HepG2 (cell line): Measurements from ENCODE around the gene C11orf21. TPM values are rescaled to one million over a fixed set of nuclear protein-coding genes. Genes with fewer than 3 reads are reported as not detected.

Experiments
- ATAC-seq: fragments of 200-7000 bp; cut with Tn5 transposase; 3 replicates; pipeline ENCODE4 v1.9.1; 2020; ENCODE audit warnings: mild to moderate bottlenecking, moderate library complexity
- BruUV-seq: library from RNA; stranded (reverse); fragments of 400-500 nt; replicated peaks from 2 replicates; lab custom pipeline; 2021; lab: Mats Ljungman, UMichigan
- CTCF ChIA-PET: fragments of 300-600 bp; formaldehyde crosslinking; extraction: SDS; loops from one replicate; lab custom pipeline; 2021; ENCODE audit warnings: low total read pairs, inconsistent platforms, low intra/inter-chr PET ratio; lab: Yijun Ruan, JAX
- POLR2A ChIA-PET: fragments of 350-600 bp; sonication (Branson Sonifier 250); formaldehyde crosslinking; loops from one replicate; lab custom pipeline; 2020; ENCODE audit warnings: antibody characterized with exemption, inconsistent platforms; lab: Yijun Ruan, JAX
- DNase-seq: peaks from one replicate; pipeline ENCODE4 v3.0.0-alpha.2; 2015; ENCODE audit warnings: low spot score
- FAIRE-seq: peaks from 3 replicates; lab custom pipeline; 2011; peaks lifted over from hg19 to GRCh38; lab: Jason Lieb, UNC
- H2AFZ ChIP-seq: one replicate; pipeline ENCODE4 v1.6.1; 2011; ENCODE audit warnings: low read length, inconsistent platforms
- H3K27ac ChIP-seq: fragments of 300-600 bp; 3 replicates; pipeline ENCODE4 v1.8.0; 2011; ENCODE audit warnings: mixed run types, mild to moderate bottlenecking, mixed read lengths, low read length, inconsistent platforms; ENCODE audit not compliant: insufficient read depth; ENCODE audit errors: extremely low read length
- H3K27me3 ChIP-seq, 2 experiments: fragments of 200-600 bp in 1 of 2; 2 replicates in 1 of 2; 3 replicates in 1 of 2; pipeline versions ENCODE4 v1.6.0 to v1.8.0; 2011; ENCODE audit warnings: low read length in 2 of 2, mild to moderate bottlenecking in 2 of 2, moderate library complexity in 2 of 2, inconsistent platforms in 1 of 2; ENCODE audit not compliant: insufficient read depth in 2 of 2, control insufficient read depth in 1 of 2
- H3K36me3 ChIP-seq, 2 experiments: fragments of 200-600 bp in 1 of 2; replicated peaks in 1 of 2; 2 replicates in 1 of 2; 3 replicates in 1 of 2; pipeline versions ENCODE4 v1.5.1 to v1.8.0; 2011; ENCODE audit warnings: low read length in 2 of 2, inconsistent platforms in 1 of 2; ENCODE audit not compliant: insufficient read depth in 2 of 2, control insufficient read depth in 1 of 2
- H3K4me1 ChIP-seq: 2 replicates; pipeline ENCODE4 v1.5.1; 2012; ENCODE audit warnings: low read length, inconsistent platforms; ENCODE audit not compliant: insufficient read depth
- H3K4me2 ChIP-seq: 2 replicates; pipeline ENCODE4 v1.6.0; 2011; ENCODE audit warnings: low read depth, low read length, inconsistent platforms
- H3K4me3 ChIP-seq, 3 experiments: fragments of 200-600 bp in 1 of 3; sonication (generic), shearing (Covaris generic) in 1 of 3; replicated peaks in 1 of 3; 2 replicates each; pipeline ENCODE4 v1.5.1; 2011 to 2016; ENCODE audit warnings: low read length in 3 of 3, inconsistent platforms in 2 of 3, low read depth in 2 of 3, mild to moderate bottlenecking in 2 of 3, control low read depth in 1 of 3, mixed read lengths in 1 of 3; ENCODE audit not compliant: insufficient read depth in 1 of 3
- H3K79me2 ChIP-seq: one replicate; pipeline ENCODE4 v1.6.1; 2011; ENCODE audit warnings: low read length, inconsistent platforms; ENCODE audit not compliant: insufficient read depth
- H3K9ac ChIP-seq: 2 replicates; pipeline ENCODE4 v1.6.0; 2011; ENCODE audit warnings: mild to moderate bottlenecking, low read depth, low read length, inconsistent platforms; ENCODE audit not compliant: insufficient read depth
- H3K9me3 ChIP-seq: 2 replicates; pipeline ENCODE4 v1.5.1; 2012; ENCODE audit warnings: mild to moderate bottlenecking, low read length
- H4K20me1 ChIP-seq: 2 replicates; pipeline ENCODE4 v1.6.0; 2011; ENCODE audit warnings: inconsistent platforms, mild to moderate bottlenecking, low read length, moderate library complexity; ENCODE audit not compliant: insufficient read depth
- HNF1A ChIP-seq, 2 experiments: sonication (generic) in 1 of 2; formaldehyde crosslinking in 1 of 2; IDR thresholded peaks; 2 replicates each; pipeline versions ENCODE4 v1.4.0 to v1.6.1; 2016 to 2020; ENCODE audit warnings: borderline replicate concordance in 1 of 2, low read depth in 1 of 2, mild to moderate bottlenecking in 1 of 2, missing genetic modification reagents in 1 of 2
- HNRNPK ChIP-seq: fragments of 200-400 bp; formaldehyde crosslinking; IDR thresholded peaks from 2 replicates; pipeline ENCODE4 v1.6.1; 2018; ENCODE audit warnings: low read length, low read depth, moderate library complexity, mild to moderate bottlenecking; ENCODE audit not compliant: poor library complexity, severe bottlenecking
- MNT ChIP-seq: fragments of 450-650 bp; IDR thresholded peaks from 2 replicates; pipeline ENCODE4 v1.6.1; 2016
- MTERF4 ChIP-seq: sonication (generic); formaldehyde crosslinking; IDR thresholded peaks from 2 replicates; pipeline ENCODE4 v1.8.0; 2023; ENCODE audit warnings: mild to moderate bottlenecking, missing genetic modification reagents
- NRL ChIP-seq: sonication (generic); formaldehyde crosslinking; IDR thresholded peaks from 2 replicates; pipeline ENCODE4 v1.5.0; 2020; ENCODE audit warnings: missing genetic modification reagents, mild to moderate bottlenecking, moderate library complexity, borderline replicate concordance
- RBFOX2 ChIP-seq: fragments of 200-400 bp; formaldehyde crosslinking; IDR thresholded peaks from 2 replicates; pipeline ENCODE4 v1.6.1; 2017; ENCODE audit warnings: low read depth, mild to moderate bottlenecking, low read length
- THAP11 ChIP-seq: IDR thresholded peaks from 2 replicates; pipeline ENCODE4 v1.6.1; 2016; ENCODE audit warnings: missing biosample characterization, missing genetic modification reagents
- ZBTB3 ChIP-seq: sonication (generic); formaldehyde crosslinking; IDR thresholded peaks from 2 replicates; pipeline ENCODE4 v1.4.0; 2020; ENCODE audit warnings: low read depth, mild to moderate bottlenecking, moderate library complexity, missing genetic modification reagents, borderline replicate concordance
- ZNF619 ChIP-seq: sonication (generic); formaldehyde crosslinking; IDR thresholded peaks from 2 replicates; pipeline ENCODE4 v1.4.0; 2020; ENCODE audit warnings: mild to moderate bottlenecking, missing genetic modification reagents
- WGBS: methylation state at CpG from one replicate; pipeline ENCODE4 v1.1.6; 2017; ENCODE audit warnings: low lambda C conversion rate; 5-methylcytosine and 5-hydroxymethylcytosine counted together
- in situ Hi-C: cut with HindIII; loops from 2 replicates; pipeline ENCODE4 v1.10.0; 2017; ENCODE audit warnings: low pct_unique_long_range_greater_than_20kb; ENCODE audit not compliant: extremely low pct_ligation_motif_present
- intact Hi-C: fragments of 100-400 bp; cut with micrococcal nuclease; formaldehyde crosslinking; loops from one replicate; pipeline ENCODE4 v1.10.0; 2022; ENCODE audit not compliant: unreplicated experiment
- polyA plus RNA-seq, 8 experiments: library from polyadenylated mRNA; depleted of rRNA in 3 of 8; stranded (reverse) in 7 of 8; unstranded in 1 of 8; fragments of >200 nt; fragmentation: Illumina TruSeq in 4 of 8; extraction: Trizol in 4 of 8; gene quantifications; 2 replicates each; pipeline versions ENCODE4 v1.2.1 to v1.2.3, GENCODE V29; 2011 to 2016; ENCODE audit warnings: low read depth in 4 of 8, missing spikeins in 1 of 8, mixed read lengths in 1 of 8; ENCODE audit not compliant: insufficient read depth in 1 of 8
- total RNA-seq, 5 experiments: library from RNA; depleted of rRNA; stranded (reverse); fragments of >200 nt; fragmentation: Illumina TruSeq; extraction: Trizol; gene quantifications; 2 replicates each; pipeline ENCODE4 v1.2.3, GENCODE V29; 2016; ENCODE audit warnings: low read depth in 1 of 5
- TF ChIP-seq, protein P1 (sequence below): sonication (generic); formaldehyde crosslinking; conservative IDR thresholded peaks from 2 replicates; pipeline ENCODE4 v1.8.0; 2022; ENCODE audit warnings: low read depth, missing genetic modification reagents

C11orf21 gene
- total and polyA plus RNA-seq, 2 of the 13 experiments (the other 11 are each of a cell fraction or from before 2014, with no cell fraction given) = 0.08 TPM; not detected in 1

DNA sequence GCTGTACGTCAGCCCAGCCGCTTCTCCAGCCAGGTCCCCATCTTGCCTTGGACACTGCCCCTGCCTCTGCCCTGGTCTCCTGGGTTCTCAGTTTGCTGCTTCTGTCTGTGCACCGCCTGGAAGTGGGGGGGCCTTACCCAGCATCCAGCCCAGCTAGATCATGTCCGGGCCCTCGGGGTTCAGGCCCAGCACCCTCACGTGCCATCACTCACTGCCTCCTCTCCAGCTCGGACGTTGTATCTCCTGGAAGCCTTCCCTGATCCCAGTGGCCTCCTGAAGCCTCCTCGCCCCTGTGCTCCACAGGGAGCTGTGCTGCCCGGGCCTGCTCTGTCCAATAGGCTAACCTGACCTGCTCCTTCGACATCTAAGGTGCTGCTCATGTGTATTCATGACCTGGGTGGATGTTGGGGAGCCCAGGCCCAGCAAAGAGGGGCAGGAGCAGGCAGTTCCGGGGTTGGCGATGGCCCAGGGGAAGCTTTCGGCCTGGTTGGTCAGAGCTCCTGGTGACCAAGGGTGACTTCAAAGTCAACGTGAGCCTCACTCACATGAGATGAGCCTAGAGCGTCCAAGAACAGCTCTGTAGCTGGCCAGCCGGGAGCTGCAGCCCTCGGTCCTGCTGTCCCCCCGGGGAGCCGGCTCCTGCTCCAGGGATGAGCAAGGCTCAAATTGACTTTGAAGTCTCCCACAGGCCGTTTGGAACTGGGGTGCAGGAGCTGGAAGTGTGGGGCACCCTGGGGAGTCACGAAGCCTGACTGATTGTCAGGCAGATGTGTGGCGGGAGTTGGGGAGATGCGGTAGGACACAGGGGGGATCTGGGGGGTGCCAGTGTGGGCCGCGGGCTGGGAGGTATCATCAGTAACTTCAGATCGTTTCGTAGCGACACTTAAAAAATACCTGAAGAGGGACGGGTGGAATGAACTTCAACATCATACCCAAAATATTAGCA is 26.1 kb downstream of the C11orf21 start (continued):
- no peak for TF ChIP-seq ZNF619 (CRISPR knock-in tag)
- TF ChIP-seq NRL (CRISPR knock-in tag) = no peak

DNA sequence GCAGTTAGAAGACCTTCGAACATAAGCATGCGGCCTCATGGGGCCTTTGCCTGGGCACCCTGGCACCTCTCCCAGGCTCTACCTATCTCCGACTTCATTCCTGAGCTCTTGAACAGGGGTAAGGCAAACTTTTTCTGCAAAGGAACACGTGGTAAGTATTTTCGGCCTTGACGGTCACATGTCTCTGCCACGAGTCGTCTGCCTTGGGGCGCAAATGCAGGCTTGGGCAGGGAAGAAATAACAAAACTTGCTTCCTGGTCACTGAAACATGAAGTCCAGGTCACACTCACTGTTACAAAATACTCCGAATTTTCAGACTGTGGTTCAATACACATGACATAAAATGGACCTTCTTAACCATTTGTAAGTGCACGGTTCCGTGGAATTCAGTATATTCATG is 27.9 kb downstream of the C11orf21 start:
- no TSS peak for BruUV-seq
- no peak for ATAC-seq
- Histone ChIP-seq H3K4me1 (peaks cover 1% of the 10 kb centered on the region; the same call in 1 of the 2 replicates), H3K9me3 (no peaks in the 10 kb centered on the region), H3K27me3 (peaks cover 3 to 39% of the 10 kb centered on the region in 2 experiments), H2AFZ (no peak overlapping the region), H3K4me3 (no peak overlapping the region), H4K20me1 (no peaks in the 10 kb centered on the region), H3K79me2 (no peaks in the 10 kb centered on the region), H3K27ac (no peak overlapping the region), H3K9ac (no peak overlapping the region), H3K4me2 (no peak overlapping the region), H3K36me3 (no peaks in the 10 kb centered on the region)
- TF ChIP-seq THAP11 (CRISPR knock-in tag) (no peak), HNRNPK (no peak), ZBTB3 (CRISPR knock-in tag) (no peak), MTERF4 (CRISPR knock-in tag) (no peak), RBFOX2 (no peak), MNT (peak; percentile 86), HNF1A (IDR thresholded peaks at IDR 0.05; ENCODE audit: low read depth) (no peak), HNF1A (CRISPR knock-in tag; IDR thresholded peaks at IDR 0.05; ENCODE audit: borderline replicate concordance) (no peak)
- TF ChIP-seq, protein P1, sequence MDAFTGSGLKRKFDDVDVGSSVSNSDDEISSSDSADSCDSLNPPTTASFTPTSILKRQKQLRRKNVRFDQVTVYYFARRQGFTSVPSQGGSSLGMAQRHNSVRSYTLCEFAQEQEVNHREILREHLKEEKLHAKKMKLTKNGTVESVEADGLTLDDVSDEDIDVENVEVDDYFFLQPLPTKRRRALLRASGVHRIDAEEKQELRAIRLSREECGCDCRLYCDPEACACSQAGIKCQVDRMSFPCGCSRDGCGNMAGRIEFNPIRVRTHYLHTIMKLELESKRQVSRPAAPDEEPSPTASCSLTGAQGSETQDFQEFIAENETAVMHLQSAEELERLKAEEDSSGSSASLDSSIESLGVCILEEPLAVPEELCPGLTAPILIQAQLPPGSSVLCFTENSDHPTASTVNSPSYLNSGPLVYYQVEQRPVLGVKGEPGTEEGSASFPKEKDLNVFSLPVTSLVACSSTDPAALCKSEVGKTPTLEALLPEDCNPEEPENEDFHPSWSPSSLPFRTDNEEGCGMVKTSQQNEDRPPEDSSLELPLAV (CRISPR knock-in tag) = no peak
- intact Hi-C loops (no loop called here), in situ Hi-C loops (no loop called here)
- ChIA-PET CTCF (no interaction called here), POLR2A (no interaction called here)
- WGBS = 60% methylated on average over 12 of the region's 12 CpGs
- DNase-seq = no peak
- FAIRE-seq = no peak
